ENCODE measurements around the gene STK38L.
A peak's percentile ranks its signal among the peaks of the same experiment; 100 is the strongest.

Gene STK38L

GRCh38 chr12:27336282-27336653 lies 92.2 kb downstream of the STK38L start:
- FAIRE-seq (no peak), DNase-seq (ENCODE audit: extremely low spot score, insufficient read length, low read depth) (no peak)

- FAIRE-seq (peak; percentile 18), DNase-seq (ENCODE audit: extremely low spot score, insufficient read length, low read depth) (no peak)
These were observed 93.3 kb downstream of the STK38L start for GRCh38 chr12:27337376-27337775.

DNA sequence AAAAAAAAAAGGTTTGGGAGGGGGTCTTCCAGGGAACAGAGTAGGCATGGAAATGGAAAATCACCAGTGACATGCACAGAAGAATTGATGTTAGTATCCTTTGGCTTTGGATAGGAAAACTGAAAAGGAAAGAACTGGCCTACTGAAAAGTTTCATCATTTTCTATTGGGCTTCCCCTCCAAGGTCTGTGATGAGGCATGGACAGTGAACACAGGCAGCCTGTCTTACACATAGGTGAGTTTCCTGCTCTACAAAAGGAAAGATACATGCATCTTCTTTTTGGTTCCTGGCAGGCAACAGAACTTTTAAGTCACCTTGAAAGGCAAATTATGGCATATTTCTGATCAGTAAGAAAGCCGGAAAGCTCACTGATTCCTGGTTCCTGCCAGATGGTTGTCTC lies 94.4 kb downstream of the STK38L start:
- FAIRE-seq (peak; percentile 85), DNase-seq (ENCODE audit: extremely low spot score, insufficient read length, low read depth) (no peak)

DNA sequence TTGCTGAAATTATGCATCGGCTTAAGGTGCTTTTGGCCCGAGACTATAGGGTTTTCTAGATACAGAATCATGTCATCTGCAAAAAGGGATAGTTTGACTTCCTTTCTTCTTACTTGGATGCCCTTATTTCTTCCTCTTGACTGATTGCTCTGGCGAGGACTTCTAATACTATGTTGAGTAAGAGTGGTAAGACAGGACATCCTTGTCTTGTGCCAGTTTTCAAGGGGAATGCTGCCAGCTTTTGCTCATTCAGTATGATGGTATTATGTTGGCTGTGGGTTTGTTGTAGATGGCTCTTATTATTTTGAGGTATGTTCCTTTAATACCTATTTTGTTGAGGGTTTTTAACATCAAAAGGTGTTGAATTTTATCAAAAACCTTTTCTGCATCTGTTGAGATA lies 96.9 kb downstream of the STK38L start:
- DNase-seq (ENCODE audit: extremely low spot score, insufficient read length, low read depth) (no peak), FAIRE-seq (peak; percentile 36)

GRCh38 chr12:27342536-27342935 lies 98.5 kb downstream of the STK38L start:
- DNase-seq (ENCODE audit: extremely low spot score, insufficient read length, low read depth) (no peak), FAIRE-seq (no peak)

- no peak for DNase-seq (ENCODE audit: extremely low spot score, insufficient read length, low read depth)
- FAIRE-seq, result peak; percentile 41
These were observed 99.3 kb downstream of the STK38L start for GRCh38 chr12:27343255-27344000.

GRCh38 chr12:27344246-27344645 lies 100.2 kb downstream of the STK38L start:
- FAIRE-seq (no peak), DNase-seq (ENCODE audit: extremely low spot score, insufficient read length, low read depth) (no peak)

- FAIRE-seq, result no peak
- DNase-seq (ENCODE audit: extremely low spot score, insufficient read length, low read depth), result no peak
These were observed 100.7 kb downstream of the STK38L start for GRCh38 chr12:27344760-27345159.

- FAIRE-seq (no peak), DNase-seq (ENCODE audit: extremely low spot score, insufficient read length, low read depth) (no peak)
These were observed 101.3 kb downstream of the STK38L start for GRCh38 chr12:27345376-27345775.

DNA sequence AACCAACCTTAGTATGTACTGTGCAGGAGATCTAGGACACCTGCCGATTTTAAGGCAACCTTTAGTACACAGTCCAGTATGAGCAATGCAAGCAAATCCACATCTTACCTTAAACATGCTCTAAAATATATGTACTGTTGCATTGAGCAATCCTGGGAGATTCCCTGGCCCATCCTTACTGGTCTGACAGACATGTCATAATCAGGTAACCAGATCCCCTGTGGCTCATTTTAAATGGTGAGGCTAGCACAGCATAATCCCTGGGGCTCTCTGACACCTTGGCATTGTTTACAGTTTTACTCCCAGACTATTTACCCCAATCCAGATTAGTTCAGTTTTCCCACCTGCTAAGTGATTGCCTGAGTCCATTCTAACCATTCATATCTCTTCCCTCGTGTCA lies 103.7 kb downstream of the STK38L start:
- no peak for DNase-seq (ENCODE audit: extremely low spot score, insufficient read length, low read depth)
- FAIRE-seq, result no peak

DNA sequence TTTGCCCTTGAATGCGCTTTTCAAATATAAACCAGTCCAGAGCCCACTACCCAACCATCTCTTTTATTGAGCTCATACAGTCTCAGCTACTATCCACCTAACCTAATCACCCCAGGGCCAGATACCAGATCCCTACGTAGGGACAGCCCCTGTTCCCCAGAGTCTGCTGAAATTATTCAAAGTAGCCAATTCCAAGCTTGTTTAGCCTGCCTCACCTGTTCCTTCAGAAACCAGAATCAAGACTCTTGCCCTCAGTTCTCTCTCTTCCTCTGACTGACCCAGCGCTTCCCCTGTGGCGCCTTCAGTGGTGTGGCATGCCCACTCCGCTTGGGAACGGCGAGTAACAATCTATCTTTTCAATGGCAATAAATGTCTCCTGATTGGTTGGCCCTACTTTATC lies 107.4 kb downstream of the STK38L start:
- DNase-seq (ENCODE audit: extremely low spot score, insufficient read length, low read depth) (no peak), FAIRE-seq (no peak)

- no peak for FAIRE-seq
- no peak for DNase-seq (ENCODE audit: extremely low spot score, insufficient read length, low read depth)
These were observed 111.4 kb downstream of the STK38L start for GRCh38 chr12:27355486-27355885.

DNA sequence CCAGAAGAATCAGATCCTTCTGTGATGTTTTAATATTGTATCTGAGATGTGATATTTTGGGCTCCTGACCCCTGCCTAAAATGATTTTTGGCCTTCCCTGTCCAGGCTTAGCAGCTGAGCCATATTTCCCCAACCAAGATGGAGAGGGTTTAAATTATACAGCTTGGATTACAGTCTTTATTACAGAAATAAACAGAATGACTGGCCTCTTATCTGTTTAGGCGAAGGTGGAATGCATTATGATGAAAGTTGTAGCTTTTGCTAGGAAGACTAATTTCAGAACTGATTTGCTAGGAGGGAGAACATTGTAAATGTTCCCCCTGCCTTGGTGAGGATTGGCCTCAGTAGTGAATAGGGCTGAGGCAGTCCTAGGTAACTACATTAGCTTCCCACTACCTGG lies 111.9 kb downstream of the STK38L start:
- no peak for DNase-seq (ENCODE audit: extremely low spot score, insufficient read length, low read depth)
- no peak for FAIRE-seq

GRCh38 chr12:27359578-27360340 lies 115.7 kb downstream of the STK38L start:
- FAIRE-seq, result peak; percentile 5
- no peak for DNase-seq (ENCODE audit: extremely low spot score, insufficient read length, low read depth)

GRCh38 chr12:27361372-27361771 lies 117.3 kb downstream of the STK38L start:
- FAIRE-seq, result no peak
- DNase-seq (ENCODE audit: extremely low spot score, insufficient read length, low read depth), result no peak

- no peak for DNase-seq (ENCODE audit: extremely low spot score, insufficient read length, low read depth)
- no peak for FAIRE-seq
These were observed 122.5 kb downstream of the STK38L start for GRCh38 chr12:27366621-27367020.

DNA sequence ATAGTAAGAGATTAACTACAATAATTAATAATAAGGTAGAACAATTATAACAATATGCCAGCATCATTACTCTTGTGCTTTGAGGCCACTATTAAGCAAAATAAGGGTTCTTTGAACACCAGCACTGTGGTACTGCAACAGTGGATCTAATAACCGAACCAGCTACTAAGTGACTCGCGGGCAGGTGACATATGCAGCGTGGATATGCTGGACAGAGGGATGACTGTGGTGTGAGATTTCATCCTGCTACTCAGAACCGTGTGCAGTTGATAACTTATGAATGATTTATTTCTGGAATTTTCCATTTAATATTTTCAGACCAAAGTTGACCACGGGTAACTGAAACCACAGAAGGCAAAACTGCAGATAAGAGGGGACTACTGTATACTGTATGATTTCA lies 123.0 kb downstream of the STK38L start:
- no peak for FAIRE-seq
- no peak for DNase-seq (ENCODE audit: extremely low spot score, insufficient read length, low read depth)
